ENCODE measurements around the gene IL17REL. TPM values are rescaled to one million over a fixed set of nuclear protein-coding genes. Genes with fewer than 3 reads are reported as not detected.
A peak's percentile ranks its signal among the peaks of the same experiment; 100 is the strongest.

IL17REL gene
- total RNA-seq, 1 donor from 2014 or later: not detected

- ATAC-seq: peak; percentile 66
- DNase-seq (ENCODE audit: low spot score): peak; percentile 98
These were observed 41.9 kb downstream of the IL17REL start for GRCh38 chr22:49970528-49971231.

GRCh38 chr22:49969751-49970527 lies 42.6 kb downstream of the IL17REL start:
- DNase-seq (ENCODE audit: low spot score) (peak; percentile 50), ATAC-seq (no peak)

- ATAC-seq (no peak), DNase-seq (ENCODE audit: low spot score) (peak; percentile 49)
These were observed 43.5 kb downstream of the IL17REL start for GRCh38 chr22:49968831-49969661.

- no peak for ATAC-seq
These were observed 44.2 kb downstream of the IL17REL start for GRCh38 chr22:49968313-49968830.

GRCh38 chr22:49967706-49968208 lies 44.8 kb downstream of the IL17REL start:
- peak; percentile 98 for DNase-seq (ENCODE audit: low spot score)
- ATAC-seq: peak; percentile 45

More at GRCh38 chr22:49968313-49968830, 44.2 kb downstream of the IL17REL start:
- peak; percentile 52 for DNase-seq (ENCODE audit: low spot score)

GRCh38 chr22:49966774-49967705 lies 45.5 kb downstream of the IL17REL start:
- DNase-seq (ENCODE audit: low spot score): peak; percentile 82
- ATAC-seq: peak; percentile 10

GRCh38 chr22:49966041-49966773 lies 46.4 kb downstream of the IL17REL start:
- peak; percentile 1 for ATAC-seq

GRCh38 chr22:49965091-49966040 lies 47.2 kb downstream of the IL17REL start:
- peak; percentile 49 for DNase-seq (ENCODE audit: low spot score)
- no peak for ATAC-seq

More at GRCh38 chr22:49966041-49966773, 46.4 kb downstream of the IL17REL start:
- DNase-seq (ENCODE audit: low spot score): peak; percentile 68

GRCh38 chr22:49964136-49965090 lies 48.2 kb downstream of the IL17REL start:
- ATAC-seq (no peak), DNase-seq (ENCODE audit: low spot score) (peak; percentile 47)

- DNase-seq (ENCODE audit: low spot score) (peak; percentile 56), ATAC-seq (no peak)
These were observed 48.9 kb downstream of the IL17REL start for GRCh38 chr22:49963647-49964026.

GRCh38 chr22:49962751-49963646 lies 49.6 kb downstream of the IL17REL start:
- ATAC-seq (no peak), DNase-seq (ENCODE audit: low spot score) (peak; percentile 62)

GRCh38 chr22:49962012-49962750 lies 50.4 kb downstream of the IL17REL start:
- DNase-seq (ENCODE audit: low spot score) (peak; percentile 95), ATAC-seq (peak; percentile 52)

GRCh38 chr22:49961601-49962011 lies 51.0 kb downstream of the IL17REL start:
- ATAC-seq (no peak), DNase-seq (ENCODE audit: low spot score) (no peak)

GRCh38 chr22:49961005-49961600 lies 51.5 kb downstream of the IL17REL start:
- DNase-seq (ENCODE audit: low spot score): peak; percentile 58
- ATAC-seq: no peak
